ENCODE measurements around the gene CHD2.
"Not testable (repeated sequence)": the region's sequence is repeated elsewhere in the genome, so short reads cannot be mapped to it uniquely, and the experiment has no call there.

CHD2 gene

DNA sequence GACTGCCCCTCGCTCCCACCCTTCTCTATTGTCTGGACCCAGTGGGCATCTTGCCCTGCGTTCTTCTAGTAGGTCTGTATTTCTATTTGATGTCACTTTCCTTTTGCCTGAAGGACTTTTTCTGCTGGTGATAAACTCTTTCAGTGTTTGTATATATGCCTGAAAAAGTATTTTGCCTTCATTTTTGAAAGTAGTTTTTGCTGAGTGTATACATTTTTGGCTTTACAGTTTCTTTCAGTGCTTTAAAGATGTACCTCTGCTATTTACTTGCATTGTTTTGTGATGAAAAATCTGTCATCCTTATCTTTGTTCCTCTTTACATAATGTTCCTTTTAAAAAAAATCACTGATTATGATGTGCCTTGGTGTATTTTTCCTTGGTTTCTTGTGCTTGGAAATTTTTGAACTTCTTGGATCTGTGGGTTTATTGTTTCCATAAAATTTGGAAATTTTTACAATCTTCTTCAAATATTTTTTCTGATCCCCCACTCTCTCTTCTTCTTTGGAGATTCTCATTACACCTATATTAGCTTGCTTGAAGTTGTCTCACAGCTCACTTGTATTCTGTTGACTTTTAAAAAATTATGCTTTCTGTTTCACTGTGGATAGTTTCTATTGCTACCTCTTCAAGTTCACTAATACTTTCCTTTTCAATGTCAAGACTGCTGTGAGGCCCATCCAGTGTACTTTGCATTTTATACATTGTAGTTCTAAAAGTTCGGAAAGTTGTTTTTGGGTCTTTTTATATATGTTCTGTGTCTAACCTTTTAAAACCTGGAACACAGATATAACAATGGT, 121.0 kb downstream of the CHD2 start:
- no peak for DNase-seq (ENCODE audit: low read depth)

DNA sequence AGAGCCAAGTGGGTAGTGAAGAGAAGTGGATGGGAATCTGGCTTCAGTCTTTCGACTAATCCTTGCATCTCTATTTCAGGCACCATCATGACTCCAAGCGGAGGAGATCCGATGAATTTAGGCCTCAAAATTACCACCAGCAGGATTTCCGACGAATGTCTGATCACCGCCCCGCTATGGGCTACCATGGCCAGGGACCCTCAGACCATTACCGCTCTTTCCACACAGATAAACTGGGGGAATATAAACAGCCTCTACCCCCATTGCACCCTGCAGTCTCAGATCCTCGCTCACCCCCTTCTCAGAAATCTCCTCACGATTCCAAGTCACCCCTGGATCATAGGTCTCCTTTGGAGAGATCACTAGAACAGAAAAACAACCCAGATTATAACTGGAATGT, 124.2 kb downstream of the CHD2 start:
- DNase-seq (ENCODE audit: low read depth): no peak

DNA sequence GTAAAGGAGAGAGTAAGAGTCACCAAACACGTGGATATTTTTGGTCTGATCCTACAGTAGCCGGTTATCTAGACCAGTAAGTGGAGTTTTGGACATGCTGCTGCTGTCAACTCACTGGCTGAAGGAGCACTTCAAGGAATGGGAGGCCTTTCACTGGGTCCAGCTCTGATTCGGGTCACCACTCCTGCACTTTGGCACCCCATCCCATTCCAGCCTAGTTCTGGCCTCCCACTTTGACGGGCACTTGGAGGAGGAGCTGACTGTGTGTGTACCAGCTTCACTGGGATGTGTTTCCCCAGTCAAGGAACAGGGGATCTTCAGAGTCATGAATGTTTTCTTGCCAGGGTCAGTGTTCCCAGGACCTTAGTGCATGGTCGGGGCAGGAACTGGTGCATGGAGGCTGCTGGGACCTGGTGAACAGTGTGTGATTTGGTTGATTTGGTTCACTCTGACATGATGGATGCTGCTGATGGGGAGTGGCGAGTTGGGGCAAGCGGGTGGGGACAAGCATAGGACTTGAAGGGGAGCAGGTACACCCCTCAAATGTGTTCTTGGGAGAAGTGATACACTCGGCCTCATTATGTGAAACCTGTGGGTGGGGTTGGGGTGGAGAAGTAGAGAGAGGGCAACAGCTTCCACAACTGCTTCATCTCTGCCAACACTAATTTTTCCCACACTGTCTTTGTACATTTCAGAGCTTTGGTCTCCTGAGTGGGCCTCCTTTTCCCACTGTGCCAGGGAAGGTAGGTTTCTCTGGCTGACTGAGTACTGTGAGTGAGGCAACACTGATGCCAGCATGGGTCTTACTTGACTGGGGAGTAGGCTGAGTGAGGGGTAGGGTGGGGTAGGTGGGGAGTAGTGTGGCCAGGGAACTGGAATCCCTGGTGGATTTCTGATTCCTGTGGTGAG, 124.8 kb downstream of the CHD2 start:
- DNase-seq (ENCODE audit: low read depth): no peak

DNA sequence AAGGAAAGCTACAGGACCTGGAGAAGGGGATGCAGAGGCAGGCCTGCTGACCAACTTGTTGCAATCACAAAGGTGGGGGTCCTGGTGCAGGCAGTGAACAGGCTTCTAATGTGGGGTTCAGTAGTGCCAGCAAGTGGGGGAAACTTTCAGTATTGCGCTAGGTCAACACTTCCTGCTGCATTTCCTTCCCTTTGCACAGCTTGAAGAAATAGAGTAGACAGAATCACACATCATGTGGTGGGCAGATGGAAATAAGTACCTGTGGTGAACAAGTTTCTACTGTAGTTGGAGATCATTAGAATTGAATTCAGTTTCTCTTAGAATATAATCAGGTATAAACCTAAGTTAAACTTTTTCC, 125.5 kb downstream of the CHD2 start:
- DNase-seq (ENCODE audit: low read depth): no peak

DNA sequence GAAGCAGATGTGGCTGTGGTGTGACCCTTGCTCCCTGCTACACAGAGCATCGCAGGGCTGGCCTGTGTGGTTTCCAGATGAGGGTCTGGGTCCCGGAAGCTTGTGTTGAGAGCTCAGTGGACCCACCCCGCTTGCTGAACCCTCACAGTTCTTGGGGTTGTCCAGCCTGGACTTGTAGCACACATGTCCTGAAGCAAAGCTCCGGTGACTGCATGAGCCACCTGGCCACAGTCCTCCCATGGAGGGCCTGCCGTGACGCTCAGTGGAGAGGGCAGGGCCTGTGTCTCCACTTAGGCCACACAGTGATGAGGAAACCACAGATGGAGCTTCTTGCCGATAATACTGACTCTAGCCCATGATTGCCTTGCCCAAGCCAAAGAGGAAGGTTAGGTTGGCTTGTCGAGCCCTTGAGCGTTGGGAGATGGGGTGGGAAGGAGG, 126.3 kb downstream of the CHD2 start:
- DNase-seq (ENCODE audit: low read depth): no peak

DNA sequence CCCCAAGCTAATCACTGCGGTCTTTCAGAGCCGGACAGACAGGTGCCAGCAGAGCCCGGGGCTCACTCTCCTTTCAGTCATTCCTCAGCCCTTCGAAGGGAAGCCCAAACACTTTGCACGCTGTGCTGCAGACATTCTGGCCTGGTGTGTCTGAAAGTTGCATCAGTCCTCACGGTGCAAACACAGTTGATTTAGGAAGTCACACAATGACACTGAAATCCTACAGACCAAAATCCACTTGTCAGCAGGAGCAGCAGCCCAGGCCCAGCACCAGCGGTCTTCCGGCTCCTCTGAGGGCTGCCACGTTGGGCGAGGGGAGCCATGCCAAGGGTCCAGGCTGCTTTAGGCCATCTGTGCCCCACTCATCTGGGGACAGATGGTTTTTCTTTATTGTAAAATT, 127.3 kb downstream of the CHD2 start:
- DNase-seq (ENCODE audit: low read depth): peak; percentile 51

DNA sequence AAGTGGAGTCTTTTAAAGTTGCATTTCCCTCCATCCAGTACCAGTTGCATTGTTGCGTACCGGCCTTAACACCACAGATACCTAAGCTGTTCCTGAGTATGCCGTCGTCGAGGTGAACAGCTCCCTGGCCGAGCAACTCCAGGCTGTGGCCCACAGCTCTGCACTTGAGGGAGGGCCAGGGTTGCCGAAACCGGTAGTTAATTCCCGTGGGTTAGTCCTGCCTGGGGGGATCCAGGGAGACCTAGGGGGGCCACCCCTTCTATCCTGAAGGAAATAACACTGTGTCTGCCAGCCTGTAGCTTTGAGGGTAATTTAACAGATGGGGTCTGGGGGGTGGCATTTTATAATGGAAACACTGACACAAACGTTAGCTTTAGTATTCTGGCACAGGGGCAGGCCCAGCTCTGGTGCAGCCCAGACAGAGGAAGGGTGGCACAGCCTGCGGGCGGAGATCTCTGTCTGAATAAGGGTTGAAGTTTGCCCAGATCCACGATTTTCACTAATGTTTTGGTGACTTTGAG, 128.0 kb downstream of the CHD2 start:
- no peak for DNase-seq (ENCODE audit: low read depth)

DNA sequence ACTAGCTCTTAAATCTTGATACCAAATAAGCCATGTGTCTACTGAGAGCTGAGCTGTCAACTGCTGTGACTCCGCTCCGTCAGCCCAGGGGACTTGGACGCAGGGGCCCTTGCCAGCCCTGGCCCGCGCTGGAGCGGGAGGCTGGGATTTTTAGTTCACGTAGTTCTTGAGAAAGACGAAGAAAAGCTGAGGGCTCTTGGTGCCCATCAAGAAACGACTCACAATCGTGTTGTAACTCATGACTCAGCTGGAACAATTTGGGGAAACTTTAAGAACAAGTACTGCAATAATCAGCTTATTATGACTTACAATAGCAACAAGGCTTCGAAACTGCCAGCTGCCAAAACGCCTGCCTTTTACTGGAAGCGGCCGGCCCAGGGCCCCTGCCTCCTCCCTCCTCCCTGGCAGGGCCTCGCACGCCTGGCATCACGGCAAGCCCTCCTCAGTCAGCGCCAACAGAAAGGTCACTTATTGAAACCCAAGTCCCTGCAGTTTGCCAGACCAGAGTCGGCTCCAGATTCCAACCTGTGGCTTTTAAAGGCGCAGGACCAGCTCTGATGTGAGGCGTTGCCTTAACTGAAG, 128.6 kb downstream of the CHD2 start:
- DNase-seq (ENCODE audit: low read depth): peak; percentile 98

DNA sequence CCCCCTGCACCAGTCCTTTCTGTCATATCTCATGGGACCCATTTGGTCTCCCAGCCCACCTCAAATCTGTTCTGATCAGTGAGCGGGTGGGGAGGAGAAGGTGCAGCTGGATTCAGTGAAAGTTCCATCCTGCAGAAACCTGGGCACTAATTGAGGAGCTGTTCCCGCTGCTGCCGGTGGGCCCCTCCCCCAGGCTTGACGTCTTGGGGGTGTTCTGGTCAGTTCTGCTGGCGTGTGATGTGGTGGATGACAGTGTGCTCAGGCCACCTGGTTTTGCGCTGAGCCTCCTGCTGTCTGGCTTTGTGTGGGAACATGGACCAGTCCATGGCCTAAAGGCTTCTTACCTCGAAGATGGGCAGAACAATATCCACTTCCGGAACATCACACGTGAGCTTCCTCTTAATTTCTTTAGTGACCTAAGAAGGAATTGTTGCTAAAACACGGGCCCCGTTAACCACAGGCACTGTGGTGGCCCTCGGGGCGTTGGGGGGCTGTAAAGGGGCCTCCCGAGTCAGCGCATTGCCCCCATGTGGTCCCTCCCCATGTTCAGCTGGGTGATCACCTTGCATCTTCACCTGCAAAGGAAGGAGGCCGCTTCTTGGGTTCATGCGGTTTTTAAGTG, 129.2 kb downstream of the CHD2 start:
- no peak for DNase-seq (ENCODE audit: low read depth)

DNA sequence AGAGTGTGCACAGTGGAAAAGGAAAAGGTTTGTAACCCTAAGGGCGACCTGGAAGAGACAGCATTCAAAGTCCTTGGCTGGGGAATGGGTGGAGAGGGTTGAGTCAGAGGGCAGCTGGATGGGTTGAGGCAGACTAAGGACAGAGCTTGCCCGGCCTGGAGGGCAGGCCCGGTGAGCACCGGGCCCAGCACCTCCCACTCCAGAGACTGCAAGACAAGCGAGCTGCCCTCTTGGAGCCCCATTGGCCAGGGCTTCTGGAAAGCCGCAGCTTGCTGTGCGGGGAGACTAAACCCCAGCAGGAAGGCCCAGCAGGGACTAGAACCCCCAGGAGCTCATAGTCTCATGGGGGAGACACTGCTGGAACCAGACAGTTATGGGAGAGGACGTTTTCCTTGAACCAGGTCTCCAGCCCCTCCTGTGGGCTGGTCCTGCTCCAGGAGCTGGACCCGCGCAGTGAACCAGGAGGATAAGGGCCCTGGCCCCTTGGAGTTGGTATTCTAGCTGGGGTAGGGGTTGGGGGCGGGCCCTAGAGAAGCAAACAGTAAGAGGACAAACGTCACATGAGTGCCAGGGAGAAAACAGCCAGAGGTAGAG, 129.8 kb downstream of the CHD2 start:
- DNase-seq (ENCODE audit: low read depth): no peak

DNA sequence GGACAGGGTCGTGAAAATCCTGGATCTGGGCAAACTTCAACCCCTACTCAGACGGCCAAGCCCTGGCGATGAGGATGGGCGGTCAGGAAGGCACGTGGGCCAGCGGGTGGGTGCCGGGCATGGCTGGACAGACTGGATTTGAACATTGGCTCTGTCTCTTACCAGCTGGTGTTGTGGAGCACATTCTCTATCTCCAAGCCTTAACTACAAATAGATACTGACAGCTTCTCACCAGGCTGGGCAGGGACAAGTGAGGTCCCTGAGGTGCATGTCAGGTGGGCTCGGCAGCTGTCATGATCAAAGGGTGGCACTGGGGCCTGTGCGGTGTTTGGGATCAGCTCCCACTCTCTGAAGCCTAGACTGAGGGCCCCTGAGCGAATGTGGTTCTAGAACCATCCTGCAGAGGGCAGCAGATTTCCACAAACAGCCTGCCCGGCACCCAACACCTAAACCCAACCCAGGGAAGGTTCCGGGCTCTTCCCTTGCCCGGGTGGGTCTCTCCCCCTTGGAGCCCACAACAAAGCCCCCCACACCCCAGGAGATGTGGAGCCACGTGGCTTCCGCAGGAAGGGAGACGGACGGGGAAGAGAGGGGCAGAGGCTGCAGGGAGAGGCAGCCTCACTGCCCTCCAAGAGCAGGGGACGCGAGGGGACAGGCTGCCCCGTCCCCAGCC, 130.4 kb downstream of the CHD2 start:
- DNase-seq (ENCODE audit: low read depth): peak; percentile 49

DNA sequence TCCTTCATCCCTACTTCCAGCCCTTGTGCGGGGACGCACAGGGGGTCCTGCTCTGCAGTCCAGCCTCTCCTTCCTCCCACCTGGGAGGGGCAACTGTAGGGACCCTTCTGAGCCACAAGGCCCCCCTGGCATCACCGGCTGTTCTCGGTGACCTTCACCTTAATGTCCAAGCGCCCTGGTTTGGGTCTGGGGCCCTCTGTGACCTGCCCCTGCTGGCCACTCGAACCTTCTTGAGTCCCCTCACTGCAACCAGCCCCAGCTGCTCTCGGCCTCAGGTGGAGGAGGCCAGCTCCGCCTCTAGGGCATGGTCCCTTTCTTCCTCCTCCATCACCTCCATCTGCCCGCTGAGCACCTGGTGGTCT, 131.0 kb downstream of the CHD2 start:
- DNase-seq (ENCODE audit: low read depth): no peak

DNA sequence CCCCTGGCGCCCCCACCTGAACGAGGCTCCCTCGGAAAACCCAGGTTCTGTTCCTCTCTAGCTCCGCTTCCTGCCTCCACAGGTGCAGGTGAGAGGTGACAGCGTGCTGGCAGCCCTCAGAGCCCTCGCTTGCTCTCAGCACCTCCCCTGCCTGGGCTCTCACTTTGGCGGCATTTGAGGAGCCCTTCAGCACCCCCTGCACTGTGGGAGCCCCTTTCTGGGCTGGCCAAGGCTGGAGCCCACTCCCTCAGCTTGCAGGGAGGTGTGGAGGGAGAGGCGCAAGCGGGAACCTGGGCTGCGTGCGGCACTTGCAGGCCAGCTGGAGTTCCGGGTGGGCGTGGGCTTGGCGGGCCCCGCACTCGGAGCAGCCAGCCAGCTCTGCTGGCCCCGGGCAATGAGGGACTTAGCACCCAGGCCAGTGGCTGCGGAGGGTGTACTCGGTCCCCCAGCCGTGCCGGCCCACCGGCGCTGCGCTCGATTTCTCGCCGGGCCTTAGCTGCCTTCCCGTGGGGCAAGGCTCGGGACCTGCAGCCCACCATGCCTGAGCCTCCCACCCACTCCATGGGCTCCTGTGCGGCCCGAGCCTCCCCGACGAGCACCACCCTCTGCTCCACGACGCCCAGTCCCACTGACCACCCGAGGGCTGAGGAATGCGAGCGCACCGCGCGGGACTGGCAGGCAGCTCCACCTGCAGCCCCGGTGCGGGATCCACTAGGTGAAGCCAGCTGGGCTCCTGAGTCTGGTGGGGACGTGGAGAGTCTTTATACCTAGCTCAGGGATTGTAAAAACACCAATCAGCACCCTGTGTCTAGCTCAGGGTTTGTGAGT, 131.6 kb downstream of the CHD2 start:
- DNase-seq (ENCODE audit: low read depth): not testable (repeated sequence)

DNA sequence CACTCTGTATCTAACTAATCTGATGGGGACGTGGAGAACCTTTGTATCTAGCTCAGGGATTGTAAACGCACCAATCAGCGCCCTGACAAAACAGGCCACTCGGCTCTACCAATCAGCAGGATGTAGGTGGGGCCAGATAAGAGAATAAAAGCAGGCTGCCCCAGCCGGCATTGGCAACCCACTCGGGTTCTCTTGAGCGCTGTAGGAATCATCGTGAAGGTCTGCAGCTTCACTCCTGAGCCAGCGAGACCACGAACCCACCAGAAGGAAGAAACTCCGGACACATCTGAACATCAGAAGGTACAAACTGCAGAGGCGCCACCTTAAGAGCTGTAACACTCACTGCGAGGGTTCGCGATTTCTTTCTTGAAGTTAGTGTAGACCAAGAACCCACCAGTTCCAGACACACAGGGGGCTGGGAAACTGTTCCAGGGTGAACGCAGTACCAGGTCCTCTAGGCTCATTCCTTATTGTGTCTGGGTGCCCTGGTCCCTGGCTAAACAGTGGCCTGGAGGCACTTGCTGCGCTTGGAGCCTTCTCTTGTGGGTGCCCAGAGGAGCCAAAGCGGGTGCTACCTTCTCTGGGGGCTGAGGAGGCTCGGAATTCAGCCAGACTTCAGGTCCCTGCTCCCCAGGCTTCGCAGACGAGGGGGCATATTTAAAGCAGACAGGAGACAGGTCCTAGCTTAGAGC, 132.5 kb downstream of the CHD2 start:
- not testable (repeated sequence) for DNase-seq (ENCODE audit: low read depth)

DNA sequence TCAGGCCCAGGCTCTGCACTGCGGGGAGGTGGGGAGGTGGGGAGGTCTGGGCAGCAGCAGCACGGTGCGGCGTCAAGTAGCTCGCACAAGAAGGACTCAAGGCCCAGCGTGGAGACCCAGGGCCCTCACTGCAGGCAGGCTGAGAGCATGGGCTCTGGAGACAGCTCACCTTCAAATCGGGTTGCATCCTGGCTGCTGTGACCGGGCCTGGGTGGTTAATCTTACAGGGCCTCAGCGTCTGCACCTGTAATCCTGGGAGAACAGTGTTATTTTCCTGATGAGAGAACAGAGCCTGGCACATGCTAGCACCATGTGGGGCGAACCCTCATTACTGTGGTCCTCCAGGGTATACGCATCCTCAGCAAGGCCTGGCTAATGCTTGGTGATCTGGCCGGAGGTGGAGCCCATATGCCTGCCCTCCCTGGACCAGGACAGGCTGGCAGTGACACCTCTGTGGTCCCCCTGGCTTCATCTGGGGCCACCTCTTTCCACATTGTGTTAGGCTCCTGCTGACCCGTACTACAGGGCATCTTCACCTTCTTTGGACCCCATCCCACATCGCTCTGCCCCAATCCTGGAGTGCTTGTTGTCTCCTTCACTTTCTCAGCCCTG, 133.4 kb downstream of the CHD2 start:
- no peak for DNase-seq (ENCODE audit: low read depth)

DNA sequence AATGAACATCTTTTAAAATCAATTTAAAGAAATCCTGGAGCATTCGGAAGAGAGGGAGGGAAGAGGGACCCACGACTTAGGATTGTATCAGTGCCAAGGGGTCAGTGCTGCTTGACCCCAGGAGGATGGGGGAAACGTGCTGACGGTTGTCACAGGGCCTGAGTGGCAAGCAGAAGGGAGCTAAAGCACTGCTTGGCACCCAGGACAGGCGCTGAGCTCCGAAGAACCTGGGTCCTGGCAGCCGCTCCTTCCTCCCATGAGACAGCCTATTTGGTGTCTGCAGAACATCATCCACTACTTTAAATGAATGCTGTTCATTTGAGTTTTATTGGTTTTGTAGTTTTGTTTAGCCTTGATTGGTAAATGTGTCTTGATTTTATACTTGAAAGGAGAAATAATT, 134.4 kb downstream of the CHD2 start:
- DNase-seq (ENCODE audit: low read depth): no peak

DNA sequence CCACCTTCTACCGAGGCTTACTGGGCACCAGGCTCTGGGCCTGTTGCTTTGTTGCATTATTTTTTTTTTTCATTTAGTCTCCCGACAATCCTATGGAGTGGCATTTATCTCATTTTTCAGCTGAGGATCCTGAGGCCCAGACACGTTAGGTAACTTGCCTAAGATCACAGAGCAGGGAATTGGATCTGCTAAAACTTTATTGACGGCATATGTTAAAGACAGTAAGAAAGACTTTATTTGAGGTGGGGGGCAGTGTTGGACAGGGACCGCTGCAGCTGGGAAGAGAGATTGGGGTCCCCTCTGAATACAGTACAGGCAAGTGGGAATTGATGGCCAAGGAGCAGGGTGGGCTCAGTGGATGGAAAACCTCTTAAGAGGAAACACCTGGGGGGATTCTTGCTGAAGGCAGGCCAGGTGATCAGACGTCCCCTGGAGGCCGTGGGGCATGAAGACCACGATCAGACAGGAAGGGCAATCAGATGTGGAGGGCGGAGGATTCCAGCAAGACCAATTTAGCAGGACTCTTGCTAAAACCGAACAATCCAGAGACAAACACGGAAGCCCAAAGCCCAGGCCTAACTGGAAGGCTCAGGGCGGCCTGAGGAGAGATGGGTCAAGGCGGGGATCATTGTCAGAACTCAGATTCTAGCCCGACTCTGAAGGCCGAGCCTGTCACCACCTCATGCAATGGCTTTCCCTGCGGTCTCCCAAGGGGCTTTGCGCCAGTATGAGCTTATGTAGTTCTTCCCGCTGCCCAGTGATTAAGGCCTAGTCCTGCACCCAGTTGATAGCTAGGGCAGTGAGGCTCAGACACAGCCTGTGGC, 135.2 kb downstream of the CHD2 start:
- no peak for DNase-seq (ENCODE audit: low read depth)

Measured in fibroblast of the conjunctiva (primary cell).